IMR-90 (cell line): Measurements from ENCODE around the gene SDC1. TPM values are rescaled to one million over a fixed set of nuclear protein-coding genes. Genes with fewer than 3 reads are reported as not detected.

Experiments
- ATAC-seq: fragments of 200-7000 bp; cut with Tn5 transposase; 2 replicates; pipeline ENCODE4 v1.9.1; 2020; ENCODE audit warnings: low read depth, mild to moderate bottlenecking, moderate library complexity
- BruUV-seq: library from RNA; stranded (reverse); fragments of 400-500 nt; replicated peaks from 2 replicates; lab custom pipeline; 2021; lab: Mats Ljungman, UMichigan
- CTCF ChIA-PET: fragments of 300-600 bp; formaldehyde crosslinking; extraction: SDS; loops from one replicate; lab custom pipeline; 2021; ENCODE audit warnings: antibody characterized with exemption; lab: Yijun Ruan, JAX
- POLR2A ChIA-PET: fragments of 300-600 bp; sonication (Branson Sonifier 250); formaldehyde crosslinking; loops from one replicate; lab custom pipeline; 2022; ENCODE audit warnings: antibody characterized with exemption; ENCODE audit not compliant: unreplicated experiment; lab: Charles Lee
- DNase-seq: peaks from one replicate; pipeline ENCODE4 v3.0.0; 2013
- H2AFZ ChIP-seq: replicated peaks from 2 replicates; pipeline ENCODE3; 2013; ENCODE audit warnings: low read length, mild to moderate bottlenecking; ENCODE audit not compliant: poor library complexity
- H2AK5ac ChIP-seq: 2 replicates; pipeline ENCODE4 v1.6.1; 2013; ENCODE audit warnings: low read depth, low read length, inconsistent platforms
- H2AK9ac ChIP-seq: replicated peaks from 2 replicates; pipeline ENCODE3; 2013; ENCODE audit warnings: mild to moderate bottlenecking, low read depth, low read length, moderate library complexity; ENCODE audit not compliant: poor library complexity
- H2BK120ac ChIP-seq: 2 replicates; pipeline ENCODE4 v1.6.1; 2013; ENCODE audit warnings: low read depth, low read length, inconsistent platforms
- H2BK15ac ChIP-seq: 3 replicates; pipeline ENCODE4 v1.6.1; 2013; ENCODE audit warnings: low read depth, low read length, inconsistent platforms
- H2BK20ac ChIP-seq: 2 replicates; pipeline ENCODE4 v1.6.1; 2013; ENCODE audit warnings: low read depth, mild to moderate bottlenecking, inconsistent platforms, low read length, moderate library complexity
- H2BK5ac ChIP-seq: 2 replicates; pipeline ENCODE4 v1.6.1; 2013; ENCODE audit warnings: mild to moderate bottlenecking, low read depth, low read length, inconsistent platforms; ENCODE audit not compliant: poor library complexity, severe bottlenecking
- H3K14ac ChIP-seq: replicated peaks from 2 replicates; pipeline ENCODE4 v1.6.1; 2013; ENCODE audit warnings: low read depth, low read length, inconsistent platforms
- H3K18ac ChIP-seq: 2 replicates; pipeline ENCODE4 v1.6.1; 2013; ENCODE audit warnings: low read depth, low read length, control low read depth
- H3K23ac ChIP-seq: 2 replicates; pipeline ENCODE4 v1.6.1; 2013; ENCODE audit warnings: low read depth, low read length, inconsistent platforms
- H3K27ac ChIP-seq: 2 replicates; pipeline ENCODE4 v1.5.1; 2013; ENCODE audit warnings: mild to moderate bottlenecking, control low read depth, low read length; ENCODE audit not compliant: insufficient read depth
- H3K27me3 ChIP-seq: 2 replicates; pipeline ENCODE4 v1.6.1; 2013; ENCODE audit warnings: low read length; ENCODE audit not compliant: control insufficient read depth, insufficient read depth
- H3K36me3 ChIP-seq: 2 replicates; pipeline ENCODE4 v1.6.1; 2013; ENCODE audit warnings: low read length, mixed read lengths; ENCODE audit not compliant: control insufficient read depth, insufficient read depth
- H3K4ac ChIP-seq: 2 replicates; pipeline ENCODE4 v1.6.1; 2013; ENCODE audit warnings: low read depth, low read length, inconsistent platforms
- H3K4me1 ChIP-seq: 2 replicates; pipeline ENCODE4 v1.6.1; 2013; ENCODE audit warnings: low read length, mixed read lengths; ENCODE audit not compliant: control insufficient read depth, insufficient read depth
- H3K4me2 ChIP-seq: 2 replicates; pipeline ENCODE4 v1.6.1; 2013; ENCODE audit warnings: low read depth, mild to moderate bottlenecking, control low read depth, low read length, moderate library complexity
- H3K4me3 ChIP-seq: 2 replicates; pipeline ENCODE4 v1.5.1; 2013; ENCODE audit warnings: low read depth, mild to moderate bottlenecking, control low read depth, low read length, moderate library complexity; ENCODE audit not compliant: insufficient read depth
- H3K56ac ChIP-seq: 2 replicates; pipeline ENCODE4 v1.6.1; 2013; ENCODE audit warnings: low read length, inconsistent platforms; ENCODE audit not compliant: insufficient read depth; ENCODE audit errors: extremely low read depth
- H3K79me1 ChIP-seq, 2 experiments: 2 replicates each; pipeline ENCODE4 v1.6.1; 2013; ENCODE audit warnings: low read length in 2 of 2, inconsistent platforms in 1 of 2, low read depth in 1 of 2
- H3K9ac ChIP-seq: 2 replicates; pipeline ENCODE4 v1.6.1; 2013; ENCODE audit warnings: low read depth, low read length, control low read depth
- H3K9me1 ChIP-seq: 2 replicates; pipeline ENCODE4 v1.6.1; 2013; ENCODE audit warnings: low read length, inconsistent platforms; ENCODE audit not compliant: insufficient read depth
- H3K9me3 ChIP-seq: 2 replicates; pipeline ENCODE4 v1.6.1; 2013; ENCODE audit warnings: low read length; ENCODE audit not compliant: control insufficient read depth, insufficient read depth
- H4K20me1 ChIP-seq: 2 replicates; pipeline ENCODE4 v1.6.1; 2013; ENCODE audit warnings: low read length, inconsistent platforms; ENCODE audit not compliant: insufficient read depth
- H4K5ac ChIP-seq: 2 replicates; pipeline ENCODE4 v1.6.1; 2013; ENCODE audit warnings: mild to moderate bottlenecking, low read depth, low read length, control low read depth
- H4K8ac ChIP-seq, 2 experiments: 2 replicates each; pipeline ENCODE4 v1.6.1; 2013; ENCODE audit warnings: low read depth in 2 of 2, low read length in 2 of 2, control low read depth in 1 of 2, inconsistent platforms in 1 of 2
- H4K91ac ChIP-seq: 2 replicates; pipeline ENCODE4 v1.6.1; 2013; ENCODE audit warnings: low read depth, low read length, inconsistent platforms; ENCODE audit not compliant: insufficient read depth
- NFE2L2 ChIP-seq: fragments of 150-350 bp; IDR thresholded peaks from 2 replicates; pipeline ENCODE4 v1.6.1; 2016; ENCODE audit warnings: low read depth, mild to moderate bottlenecking, low read length
- WGBS, 2 experiments: methylation state at CpG; one replicate each; pipeline versions ENCODE4 v1.1.5 to v1.1.7; 2013; ENCODE audit warnings: missing lambda C conversion rate in 2 of 2; ENCODE audit not compliant: insufficient read length in 1 of 2; ENCODE audit errors: extremely low coverage in 2 of 2; 5-methylcytosine and 5-hydroxymethylcytosine counted together
- dilution Hi-C: fragments of 300-500 bp; cut with HindIII; formaldehyde crosslinking; loops from one replicate; pipeline ENCODE4 v1.14.3; 2018; ENCODE audit warnings: low sequenced_read_pairs; ENCODE audit not compliant: unreplicated experiment
- in situ Hi-C: fragments of 300-500 bp; cut with MboI; formaldehyde crosslinking; loops from 3 replicates; pipeline ENCODE4 v1.14.3; 2019; ENCODE audit warnings: low sequenced_read_pairs, inconsistent platforms, mixed read lengths
- intact Hi-C: fragments of 100-400 bp; cut with micrococcal nuclease; formaldehyde crosslinking; loops from 2 replicates; pipeline ENCODE4 v1.10.0; 2022
- polyA plus RNA-seq, 3 experiments: library from polyadenylated mRNA; depleted of rRNA; stranded (reverse); fragments of >200 nt; gene quantifications; 2 replicates each; pipeline ENCODE4 v1.2.3, GENCODE V29; 2012; ENCODE audit warnings: low replicate concordance in 1 of 3
- total RNA-seq: library from RNA; depleted of rRNA; stranded (reverse); fragments of >200 nt; gene quantifications from 2 replicates; pipeline ENCODE4 v1.2.3, GENCODE V29; 2012

Gene SDC1
- total and polyA plus RNA-seq, 2 of the 4 experiments (the other 2 are of a cell fraction): 22.0 to 28.3 TPM

GRCh38 chr2:20172273-20173055 lies 52.5 kb downstream of the SDC1 start:
- H3K36me3 ChIP-seq: no peaks in the 10 kb centered on the region
- no peak overlapping the region for H2BK20ac ChIP-seq
- no peak overlapping the region for H3K4me2 ChIP-seq
- peaks cover under 1% of the 10 kb centered on the region; the same call in 1 of the 2 replicates for H3K4me1 ChIP-seq
- H4K5ac ChIP-seq: no peak overlapping the region
- H4K91ac ChIP-seq: no peak overlapping the region
- no peak overlapping the region for H3K27ac ChIP-seq
- no peak overlapping the region for H3K18ac ChIP-seq
- DNase-seq (no peak), ATAC-seq (no peak)
- no peak overlapping the region for H2AK9ac ChIP-seq
- TF ChIP-seq NFE2L2: no peak
- no peak overlapping the region for H3K56ac ChIP-seq
- in situ Hi-C loops (no loop called here), intact Hi-C loops (no loop called here), dilution Hi-C loops (no loop called here)
- H3K4me3 ChIP-seq: no peak overlapping the region
- no peak overlapping the region for H2BK120ac ChIP-seq
- H3K23ac ChIP-seq: no peak overlapping the region
- no peak overlapping the region for H3K9ac ChIP-seq
- H2AK5ac ChIP-seq: no peak overlapping the region
- WGBS, 2 experiments: no CpG with 5 or more reads among the region's 13 CpGs
- no peaks in the 10 kb centered on the region for H3K79me1 ChIP-seq
- no peak overlapping the region for H2AFZ ChIP-seq
- CTCF ChIA-PET: no interaction called here
- no peak overlapping the region for H3K14ac ChIP-seq
- POLR2A ChIA-PET: no interaction called here
- H2BK15ac ChIP-seq: no peak overlapping the region
- no peaks in the 10 kb centered on the region for H3K9me3 ChIP-seq
- H3K27me3 ChIP-seq: 0 out of 2 replicates have a peak, but pooled peaks cover 3% of the 10 kb centered on the region
- no peaks in the 10 kb centered on the region for H4K20me1 ChIP-seq
- peaks cover 4% of the 10 kb centered on the region for H3K9me1 ChIP-seq
- no TSS peak for BruUV-seq
- H4K8ac ChIP-seq: no peak overlapping the region
- no peak overlapping the region for H3K4ac ChIP-seq
- no peak overlapping the region for H2BK5ac ChIP-seq
